Measurements from ENCODE around the gene SLC12A9. TPM values are rescaled to one million over a fixed set of nuclear protein-coding genes. Genes with fewer than 3 reads are reported as not detected.

SLC12A9 gene
- total and polyA plus RNA-seq, 8 donors, result 2.9 to 44.6 (median 15.8) TPM

DNA sequence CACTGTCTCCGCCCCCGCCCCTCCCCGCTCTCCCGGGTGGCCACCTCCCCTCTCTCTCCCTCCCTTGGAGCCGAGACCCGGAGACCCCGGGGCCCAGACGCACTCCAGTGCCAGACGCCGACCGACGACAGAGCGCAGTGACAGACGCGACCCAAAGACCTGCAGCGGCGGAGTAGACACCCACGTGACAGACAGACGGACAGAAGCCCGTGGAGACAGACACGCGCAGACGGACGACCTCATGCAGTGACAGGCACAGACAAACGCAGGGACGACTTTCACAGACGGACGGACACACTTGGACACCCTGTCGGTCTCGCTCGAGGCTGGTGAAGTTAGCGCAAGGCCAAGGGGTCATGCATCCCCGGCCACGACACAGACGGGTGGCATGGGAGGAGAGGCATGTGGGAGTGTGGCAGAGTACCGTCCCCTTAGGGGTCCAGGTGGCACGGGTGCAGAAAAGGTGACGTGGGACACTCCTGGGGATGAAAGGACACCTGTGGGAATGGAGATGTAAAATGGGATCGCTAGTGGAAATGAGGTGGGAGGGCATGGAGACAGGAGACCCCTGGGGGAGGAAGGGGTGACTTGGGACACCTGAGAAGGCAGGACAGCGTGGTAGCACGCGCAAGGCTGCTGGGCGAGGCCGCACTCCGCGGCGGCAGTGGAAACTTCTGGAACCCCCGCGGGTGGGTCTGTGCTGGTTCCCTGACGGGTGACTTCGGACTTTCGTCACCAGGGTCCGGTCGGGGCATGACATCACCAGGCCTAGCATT is 43.6 kb downstream of the SLC12A9 start:
- WGBS, 5 donors, result 4 to 6% (median 4%) methylated on average over 35 to 54 of the region's 54 CpGs
- no peak for TF ChIP-seq POLR2A (IDR thresholded peaks at IDR 0.05)
- no peak for TF ChIP-seq EP300 (IDR thresholded peaks at IDR 0.05)
- no peak for TF ChIP-seq CTCF (IDR thresholded peaks at IDR 0.05)
- no peak for TF ChIP-seq POLR2AphosphoS5 (IDR thresholded peaks at IDR 0.05)
- Histone ChIP-seq H3K9me3 (no peaks in the 10 kb centered on the region), H3K4me3 (peak overlapping the region; percentile 41 to 56 (median 46)), H3K36me3 (no peaks in the 10 kb centered on the region), H3K27ac (no peak overlapping the region), H3K4me1 (peaks cover 31 to 40% (median 38%) of the 10 kb centered on the region in 4 donors), H3K27me3 (peaks cover 19 to 86% (median 34%) of the 10 kb centered on the region in 3 donors)
- intact Hi-C loops (cut with DNase I; ENCODE audit: low total_unique reads), result loop anchor here (5.0 kb wide), 1 partner anchor 161 kb away; no protein-coding TSS in a partner anchor
- DNase-seq, result peak; percentile 54 to 83

- H3K27me3 ChIP-seq, result peaks cover 19 to 90% (median 34%) of the 10 kb centered on the region in 3 donors
- WGBS, 5 donors, result 1 to 8% (median 2%) methylated on average over 14 to 95 of the region's 95 CpGs
- intact Hi-C loops (cut with DNase I; ENCODE audit: low total_unique reads), result loop anchor here (5.0 kb wide), 1 partner anchor 160 kb away; no protein-coding TSS in a partner anchor
- no peaks in the 10 kb centered on the region for H3K36me3 ChIP-seq
- H3K27ac ChIP-seq, result no peak overlapping the region
- no peaks in the 10 kb centered on the region for H3K9me3 ChIP-seq
- DNase-seq, result peak; percentile 63 to 80
- TF ChIP-seq CTCF (IDR thresholded peaks at IDR 0.05) (peak in 5 of 7 experiments; percentile 51 to 85 (median 63)), POLR2AphosphoS5 (IDR thresholded peaks at IDR 0.05) (no peak)
- H3K4me3 ChIP-seq, result peak overlapping the region; percentile 41 to 56 (median 46)
- peaks cover 31 to 39% (median 34%) of the 10 kb centered on the region in 4 donors for H3K4me1 ChIP-seq
Measured at GRCh38 chr7:100896732-100897608, 44.5 kb downstream of the SLC12A9 start.

- Histone ChIP-seq H3K4me3 (no peak overlapping the region), H3K27me3 (peaks cover 19 to 91% (median 34%) of the 10 kb centered on the region in 3 donors), H3K27ac (no peak overlapping the region), H3K36me3 (no peaks in the 10 kb centered on the region), H3K4me1 (peaks cover 31 to 41% (median 34%) of the 10 kb centered on the region in 4 donors), H3K9me3 (no peaks in the 10 kb centered on the region)
- WGBS, 5 donors, result 62 to 69% (median 66%) methylated on average over 13 of the region's 13 CpGs
- TF ChIP-seq EP300 (IDR thresholded peaks at IDR 0.05), result no peak
- intact Hi-C loops (cut with DNase I; ENCODE audit: low total_unique reads), result loop anchor here (5.0 kb wide), 1 partner anchor 159 kb away; no protein-coding TSS in a partner anchor
- DNase-seq, result peak in 1 of 2 donors; percentile 76
Measured at GRCh38 chr7:100897772-100898454, 45.4 kb downstream of the SLC12A9 start.

DNA sequence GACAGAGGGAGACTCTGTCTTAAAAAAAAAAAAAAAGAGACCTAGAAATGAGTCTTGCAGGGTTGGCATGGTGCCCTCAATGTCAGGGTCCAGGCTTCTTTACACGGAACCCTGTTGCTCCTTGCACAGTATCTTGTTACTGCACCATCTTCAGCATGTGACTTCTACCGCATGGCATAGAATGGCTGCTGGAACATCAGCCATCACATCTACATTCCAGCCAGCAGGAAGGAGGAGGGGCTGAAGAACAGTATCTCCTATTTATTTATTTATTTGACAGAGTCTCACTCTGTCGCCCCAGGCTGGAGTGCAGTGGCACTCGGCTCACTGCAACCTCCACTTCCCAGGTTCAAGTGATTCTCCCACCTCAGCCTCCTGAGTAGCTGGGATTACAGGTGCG is 46.9 kb downstream of the SLC12A9 start:
- DNase-seq, result no peak
- no peak overlapping the region for H3K4me3 ChIP-seq
- H3K9me3 ChIP-seq, result no peaks in the 10 kb centered on the region
- H3K27me3 ChIP-seq, result peaks cover 19 to 81% (median 32%) of the 10 kb centered on the region in 3 donors
- TF ChIP-seq POLR2A (IDR thresholded peaks at IDR 0.05) (no peak), POLR2AphosphoS5 (IDR thresholded peaks at IDR 0.05) (no peak), CTCF (IDR thresholded peaks at IDR 0.05) (no peak), EP300 (IDR thresholded peaks at IDR 0.05) (no peak)
- 93 to 97% (median 95%) methylated on average over 5 of the region's 5 CpGs for WGBS, 5 donors
- H3K4me1 ChIP-seq, result peaks cover 29 to 37% (median 31%) of the 10 kb centered on the region in 4 donors
- intact Hi-C loops (cut with DNase I; ENCODE audit: low total_unique reads), result loop anchor here (5.0 kb wide), 1 partner anchor 158 kb away; no protein-coding TSS in a partner anchor
- no peaks in the 10 kb centered on the region for H3K36me3 ChIP-seq
- H3K27ac ChIP-seq, result no peak overlapping the region
